ENCODE measurements around the gene RIOX2.
A peak's percentile ranks its signal among the peaks of the same experiment; 100 is the strongest.

RIOX2 gene

GRCh38 chr3:97999103-97999502 lies 26.9 kb upstream of the RIOX2 start:
- no peak overlapping the region for H3K4me3 Mint-ChIP-seq
- peaks cover 22% of the 10 kb centered on the region for H3K9me3 Mint-ChIP-seq
- peaks cover 26% of the 10 kb centered on the region for H3K36me3 Mint-ChIP-seq (ENCODE audit: low read depth)
- no peak overlapping the region for H3K27ac Mint-ChIP-seq
- H3K4me1 Mint-ChIP-seq (ENCODE audit: low read depth) = peaks cover 25% of the 10 kb centered on the region
- H3K27me3 Mint-ChIP-seq (ENCODE audit: low read depth) = no peaks in the 10 kb centered on the region

GRCh38 chr3:97996988-97997387 lies 24.8 kb upstream of the RIOX2 start:
- H3K27me3 Mint-ChIP-seq (ENCODE audit: low read depth) = no peaks in the 10 kb centered on the region
- no peak overlapping the region for H3K27ac Mint-ChIP-seq
- no peak overlapping the region for H3K4me3 Mint-ChIP-seq
- H3K9me3 Mint-ChIP-seq = peaks cover 18% of the 10 kb centered on the region
- peaks cover 22% of the 10 kb centered on the region for H3K36me3 Mint-ChIP-seq (ENCODE audit: low read depth)
- H3K4me1 Mint-ChIP-seq (ENCODE audit: low read depth) = peaks cover 24% of the 10 kb centered on the region

- peaks cover 45% of the 10 kb centered on the region for H3K4me1 Mint-ChIP-seq (ENCODE audit: low read depth)
- H3K36me3 Mint-ChIP-seq (ENCODE audit: low read depth) = peaks cover 12% of the 10 kb centered on the region
- H3K4me3 Mint-ChIP-seq = no peak overlapping the region
- H3K9me3 Mint-ChIP-seq = peaks cover 7% of the 10 kb centered on the region
- no peak overlapping the region for H3K27ac Mint-ChIP-seq
- H3K27me3 Mint-ChIP-seq (ENCODE audit: low read depth) = no peaks in the 10 kb centered on the region
Observed at GRCh38 chr3:97994328-97994945, 22.2 kb upstream of the RIOX2 start.

GRCh38 chr3:97993526-97993925 lies 21.3 kb upstream of the RIOX2 start:
- Mint-ChIP-seq H3K4me3 (no peak overlapping the region), H3K27ac (no peak overlapping the region), H3K27me3 (ENCODE audit: low read depth) (no peaks in the 10 kb centered on the region), H3K4me1 (ENCODE audit: low read depth) (peaks cover 47% of the 10 kb centered on the region), H3K9me3 (peaks cover 9% of the 10 kb centered on the region), H3K36me3 (ENCODE audit: low read depth) (peaks cover 10% of the 10 kb centered on the region)

- H3K36me3 Mint-ChIP-seq (ENCODE audit: low read depth) = peaks cover 16% of the 10 kb centered on the region
- peaks cover 53% of the 10 kb centered on the region for H3K4me1 Mint-ChIP-seq (ENCODE audit: low read depth)
- no peak overlapping the region for H3K27ac Mint-ChIP-seq
- H3K27me3 Mint-ChIP-seq (ENCODE audit: low read depth) = no peaks in the 10 kb centered on the region
- H3K9me3 Mint-ChIP-seq = peaks cover 18% of the 10 kb centered on the region
- H3K4me3 Mint-ChIP-seq = no peak overlapping the region
Observed at GRCh38 chr3:97992547-97993173, 20.4 kb upstream of the RIOX2 start.

GRCh38 chr3:97991293-97991682 lies 19.1 kb upstream of the RIOX2 start:
- H3K9me3 Mint-ChIP-seq = peaks cover 18% of the 10 kb centered on the region
- peaks cover 49% of the 10 kb centered on the region for H3K4me1 Mint-ChIP-seq (ENCODE audit: low read depth)
- peak overlapping the region; percentile 67 for H3K4me3 Mint-ChIP-seq
- peak overlapping the region; percentile 90 for H3K27ac Mint-ChIP-seq
- H3K27me3 Mint-ChIP-seq (ENCODE audit: low read depth) = no peaks in the 10 kb centered on the region
- H3K36me3 Mint-ChIP-seq (ENCODE audit: low read depth) = peaks cover 14% of the 10 kb centered on the region

- Mint-ChIP-seq H3K27ac (peak overlapping the region; percentile 90), H3K36me3 (ENCODE audit: low read depth) (peaks cover 11% of the 10 kb centered on the region), H3K4me3 (peak overlapping the region; percentile 67), H3K27me3 (ENCODE audit: low read depth) (no peaks in the 10 kb centered on the region), H3K9me3 (peaks cover 18% of the 10 kb centered on the region), H3K4me1 (ENCODE audit: low read depth) (peaks cover 47% of the 10 kb centered on the region)
Observed at GRCh38 chr3:97990624-97991292, 18.5 kb upstream of the RIOX2 start.

GRCh38 chr3:97988784-97989568 lies 16.7 kb upstream of the RIOX2 start:
- Mint-ChIP-seq H3K27ac (peak overlapping the region; percentile 52), H3K4me3 (no peak overlapping the region), H3K9me3 (peaks cover 18% of the 10 kb centered on the region), H3K4me1 (ENCODE audit: low read depth) (peaks cover 50% of the 10 kb centered on the region), H3K36me3 (ENCODE audit: low read depth) (peaks cover 16% of the 10 kb centered on the region), H3K27me3 (ENCODE audit: low read depth) (no peaks in the 10 kb centered on the region)

- Mint-ChIP-seq H3K27ac (no peak overlapping the region), H3K27me3 (ENCODE audit: low read depth) (no peaks in the 10 kb centered on the region), H3K4me1 (ENCODE audit: low read depth) (peaks cover 52% of the 10 kb centered on the region), H3K4me3 (no peak overlapping the region), H3K9me3 (peaks cover 18% of the 10 kb centered on the region), H3K36me3 (ENCODE audit: low read depth) (peaks cover 20% of the 10 kb centered on the region)
Observed at GRCh38 chr3:97987306-97987705, 15.1 kb upstream of the RIOX2 start.

- H3K36me3 Mint-ChIP-seq (ENCODE audit: low read depth) = peaks cover 18% of the 10 kb centered on the region
- H3K4me3 Mint-ChIP-seq = no peak overlapping the region
- H3K4me1 Mint-ChIP-seq (ENCODE audit: low read depth) = peaks cover 46% of the 10 kb centered on the region
- H3K27me3 Mint-ChIP-seq (ENCODE audit: low read depth) = no peaks in the 10 kb centered on the region
- H3K9me3 Mint-ChIP-seq = peaks cover 14% of the 10 kb centered on the region
- no peak overlapping the region for H3K27ac Mint-ChIP-seq
Observed at GRCh38 chr3:97983933-97984491, 11.8 kb upstream of the RIOX2 start.

GRCh38 chr3:97981886-97982285 lies 9.7 kb upstream of the RIOX2 start:
- peaks cover 11% of the 10 kb centered on the region for H3K36me3 Mint-ChIP-seq (ENCODE audit: low read depth)
- H3K4me1 Mint-ChIP-seq (ENCODE audit: low read depth) = peaks cover 46% of the 10 kb centered on the region
- H3K27me3 Mint-ChIP-seq (ENCODE audit: low read depth) = no peaks in the 10 kb centered on the region
- peak overlapping the region; percentile 19 for H3K4me3 Mint-ChIP-seq
- H3K9me3 Mint-ChIP-seq = no peaks in the 10 kb centered on the region
- H3K27ac Mint-ChIP-seq = peak overlapping the region; percentile 84

GRCh38 chr3:97979610-97980009 lies 7.4 kb upstream of the RIOX2 start:
- Mint-ChIP-seq H3K27ac (peak overlapping the region; percentile 68), H3K36me3 (ENCODE audit: low read depth) (peaks cover 8% of the 10 kb centered on the region), H3K4me3 (no peak overlapping the region), H3K9me3 (no peaks in the 10 kb centered on the region), H3K27me3 (ENCODE audit: low read depth) (no peaks in the 10 kb centered on the region), H3K4me1 (ENCODE audit: low read depth) (peaks cover 64% of the 10 kb centered on the region)

- Mint-ChIP-seq H3K4me1 (ENCODE audit: low read depth) (peaks cover 61% of the 10 kb centered on the region), H3K27me3 (ENCODE audit: low read depth) (no peaks in the 10 kb centered on the region), H3K36me3 (ENCODE audit: low read depth) (peaks cover 8% of the 10 kb centered on the region), H3K9me3 (no peaks in the 10 kb centered on the region), H3K4me3 (no peak overlapping the region), H3K27ac (no peak overlapping the region)
Observed at GRCh38 chr3:97975466-97975865, 3.2 kb upstream of the RIOX2 start.

GRCh38 chr3:97974996-97975395 lies 2.8 kb upstream of the RIOX2 start:
- Mint-ChIP-seq H3K9me3 (no peaks in the 10 kb centered on the region), H3K4me1 (ENCODE audit: low read depth) (peaks cover 62% of the 10 kb centered on the region), H3K27ac (peak overlapping the region; percentile 78), H3K36me3 (ENCODE audit: low read depth) (peaks cover 12% of the 10 kb centered on the region), H3K27me3 (ENCODE audit: low read depth) (no peaks in the 10 kb centered on the region), H3K4me3 (peak overlapping the region; percentile 53)
